Measurements from ENCODE around the gene TIGD7.

The TIGD7 gene

DNA sequence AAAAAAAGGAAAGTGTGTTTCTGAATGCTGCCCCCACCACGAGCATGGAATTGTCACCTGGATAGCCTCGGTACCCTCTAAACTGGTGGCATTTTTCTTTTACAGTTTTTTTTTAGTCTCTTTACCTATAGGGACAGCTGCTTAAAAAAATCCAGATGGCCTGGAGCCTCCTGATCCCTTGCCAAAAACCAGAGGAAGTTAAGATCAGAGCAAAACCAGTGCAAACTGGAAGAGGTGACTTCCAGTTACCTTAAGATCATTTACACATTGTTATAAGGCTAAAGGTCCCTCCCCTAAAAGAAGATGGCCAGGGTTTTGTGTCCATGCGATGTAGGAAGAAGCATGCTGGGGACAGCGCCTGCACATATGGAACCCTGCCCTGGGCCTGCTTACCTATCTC, 52.3 kb downstream of the TIGD7 start:
- Histone ChIP-seq H3K36me3 (replicated peaks; ENCODE audit: insufficient read depth, low read length) (no peaks in the 10 kb centered on the region), H3K27ac (ENCODE audit: low read length) (no peak overlapping the region), H3K9me2 (replicated peaks; ENCODE audit: insufficient read depth, low read length) (no peaks in the 10 kb centered on the region), H3K4me2 (ENCODE audit: low read depth, low read length) (no peak overlapping the region), H2AFZ (ENCODE audit: low read length) (no peak overlapping the region), H3F3A (ENCODE audit: insufficient read depth, low read length) (no peaks in the 10 kb centered on the region), H3K27me3 (replicated peaks; ENCODE audit: insufficient read depth, low read length) (peaks cover 62% of the 10 kb centered on the region), H3K79me2 (ENCODE audit: low read length) (no peaks in the 10 kb centered on the region), H3K4me3 (ENCODE audit: low read length) (no peak overlapping the region), H3K9me3 (replicated peaks; ENCODE audit: insufficient read depth, low read length) (no peaks in the 10 kb centered on the region), H3K4me1 (ENCODE audit: low read length) (no peaks in the 10 kb centered on the region), H4K20me1 (ENCODE audit: insufficient read depth, low read length) (no peaks in the 10 kb centered on the region), H3K9ac (ENCODE audit: low read length) (no peak overlapping the region)
- no peak for TF ChIP-seq EZH2 (optimal IDR thresholded peaks at IDR 0.05; ENCODE audit: low read depth, low read length)
- TF ChIP-seq CTCF (IDR thresholded peaks at IDR 0.05; ENCODE audit: low read length), result no peak
- no peak for TF ChIP-seq EZH2phosphoT487 (IDR thresholded peaks at IDR 0.05; ENCODE audit: low read length)
- DNase-seq, result no peak

DNA sequence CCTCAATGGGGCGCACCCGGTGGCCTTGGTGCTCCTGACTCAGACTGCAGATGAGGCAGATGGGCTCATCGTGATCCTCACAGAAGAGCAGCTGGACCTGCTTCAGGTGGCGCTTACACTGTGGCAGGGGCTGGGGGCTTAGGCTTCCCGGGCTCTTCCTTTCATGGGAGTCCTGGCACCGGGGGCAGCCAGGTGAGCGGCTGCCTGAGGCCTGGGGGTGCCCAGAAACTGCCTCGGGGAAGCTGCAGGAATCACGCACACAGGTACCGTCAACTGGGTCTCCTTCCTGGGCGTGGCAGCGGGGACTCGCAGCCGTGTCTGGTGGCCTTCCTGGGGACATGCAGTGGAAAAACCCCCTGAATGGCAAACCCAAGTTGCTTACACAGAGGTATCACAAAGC, 55.8 kb downstream of the TIGD7 start:
- no peak for TF ChIP-seq EZH2 (optimal IDR thresholded peaks at IDR 0.05; ENCODE audit: low read depth, low read length)
- TF ChIP-seq EZH2phosphoT487 (IDR thresholded peaks at IDR 0.05; ENCODE audit: low read length), result no peak
- TF ChIP-seq CTCF (IDR thresholded peaks at IDR 0.05; ENCODE audit: low read length), result no peak
- Histone ChIP-seq H3K9me3 (replicated peaks; ENCODE audit: insufficient read depth, low read length) (no peaks in the 10 kb centered on the region), H3F3A (ENCODE audit: insufficient read depth, low read length) (no peaks in the 10 kb centered on the region), H3K9ac (ENCODE audit: low read length) (no peak overlapping the region), H3K79me2 (ENCODE audit: low read length) (no peaks in the 10 kb centered on the region), H3K9me2 (replicated peaks; ENCODE audit: insufficient read depth, low read length) (no peaks in the 10 kb centered on the region), H3K27ac (ENCODE audit: low read length) (no peak overlapping the region), H3K27me3 (replicated peaks; ENCODE audit: insufficient read depth, low read length) (peaks cover 44% of the 10 kb centered on the region), H3K36me3 (replicated peaks; ENCODE audit: insufficient read depth, low read length) (no peaks in the 10 kb centered on the region), H3K4me1 (ENCODE audit: low read length) (no peaks in the 10 kb centered on the region), H3K4me2 (ENCODE audit: low read depth, low read length) (no peak overlapping the region), H4K20me1 (ENCODE audit: insufficient read depth, low read length) (no peaks in the 10 kb centered on the region), H2AFZ (ENCODE audit: low read length) (no peak overlapping the region), H3K4me3 (ENCODE audit: low read length) (no peak overlapping the region)
- no peak for DNase-seq

DNA sequence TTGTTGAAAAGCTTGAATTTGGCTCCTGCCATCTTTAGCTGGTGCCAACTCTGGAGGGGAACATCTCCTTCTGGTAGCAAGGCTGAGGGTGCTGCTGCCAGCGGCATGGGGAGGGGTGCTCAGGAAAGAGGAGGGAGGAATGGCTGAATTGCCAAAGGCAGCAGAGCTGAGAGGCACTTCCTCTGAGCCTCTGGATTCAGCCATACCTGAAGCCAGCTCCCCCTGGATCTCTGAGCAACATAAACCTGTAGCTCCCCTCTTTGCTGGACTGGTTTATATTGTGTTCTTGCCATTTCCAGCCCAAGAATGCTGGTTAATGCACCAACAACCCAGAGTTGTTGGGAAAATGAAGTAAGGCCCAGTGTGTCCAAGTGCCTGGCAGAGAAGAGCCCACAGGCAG, 56.2 kb downstream of the TIGD7 start:
- Histone ChIP-seq H3K4me3 (ENCODE audit: low read length) (no peak overlapping the region), H3K27me3 (replicated peaks; ENCODE audit: insufficient read depth, low read length) (peaks cover 44% of the 10 kb centered on the region), H3F3A (ENCODE audit: insufficient read depth, low read length) (no peaks in the 10 kb centered on the region), H3K9ac (ENCODE audit: low read length) (no peak overlapping the region), H3K36me3 (replicated peaks; ENCODE audit: insufficient read depth, low read length) (no peaks in the 10 kb centered on the region), H4K20me1 (ENCODE audit: insufficient read depth, low read length) (no peaks in the 10 kb centered on the region), H3K9me3 (replicated peaks; ENCODE audit: insufficient read depth, low read length) (no peaks in the 10 kb centered on the region), H3K9me2 (replicated peaks; ENCODE audit: insufficient read depth, low read length) (no peaks in the 10 kb centered on the region), H2AFZ (ENCODE audit: low read length) (no peak overlapping the region), H3K4me2 (ENCODE audit: low read depth, low read length) (no peak overlapping the region), H3K4me1 (ENCODE audit: low read length) (no peaks in the 10 kb centered on the region), H3K79me2 (ENCODE audit: low read length) (no peaks in the 10 kb centered on the region), H3K27ac (ENCODE audit: low read length) (no peak overlapping the region)
- no peak for TF ChIP-seq EZH2 (optimal IDR thresholded peaks at IDR 0.05; ENCODE audit: low read depth, low read length)
- TF ChIP-seq CTCF (IDR thresholded peaks at IDR 0.05; ENCODE audit: low read length), result no peak
- no peak for DNase-seq

Data from MM.1S (cell line).